ENCODE measurements around the gene MSRB3.

The MSRB3 gene

GRCh38 chr12:65459545-65459944, 181.1 kb downstream of the MSRB3 start:
- no peak for TF ChIP-seq CTCF (conservative IDR thresholded peaks at IDR 0.05; ENCODE audit: low read length)
- H3K4me3 ChIP-seq (ENCODE audit: low read length) = no peak overlapping the region
- no peak for DNase-seq (ENCODE audit: low read depth)

- DNase-seq (ENCODE audit: low read depth) = no peak
- H3K4me3 ChIP-seq (ENCODE audit: low read length) = no peak overlapping the region
- TF ChIP-seq CTCF (conservative IDR thresholded peaks at IDR 0.05; ENCODE audit: low read length) = no peak
These were observed 181.6 kb downstream of the MSRB3 start for GRCh38 chr12:65460063-65460462.

- DNase-seq (ENCODE audit: low read depth) = no peak
- H3K4me3 ChIP-seq (ENCODE audit: low read length) = no peak overlapping the region
- no peak for TF ChIP-seq CTCF (conservative IDR thresholded peaks at IDR 0.05; ENCODE audit: low read length)
These were observed 182.5 kb downstream of the MSRB3 start for GRCh38 chr12:65461017-65461416.

GRCh38 chr12:65462484-65462883, 184.0 kb downstream of the MSRB3 start:
- no peak for DNase-seq (ENCODE audit: low read depth)
- no peak overlapping the region for H3K4me3 ChIP-seq (ENCODE audit: low read length)
- no peak for TF ChIP-seq CTCF (conservative IDR thresholded peaks at IDR 0.05; ENCODE audit: low read length)

- no peak overlapping the region for H3K4me3 ChIP-seq (ENCODE audit: low read length)
- no peak for DNase-seq (ENCODE audit: low read depth)
- no peak for TF ChIP-seq CTCF (conservative IDR thresholded peaks at IDR 0.05; ENCODE audit: low read length)
These were observed 184.6 kb downstream of the MSRB3 start for GRCh38 chr12:65463082-65463481.

GRCh38 chr12:65463611-65464010, 185.1 kb downstream of the MSRB3 start:
- DNase-seq (ENCODE audit: low read depth) = no peak
- H3K4me3 ChIP-seq (ENCODE audit: low read length) = no peak overlapping the region
- TF ChIP-seq CTCF (conservative IDR thresholded peaks at IDR 0.05; ENCODE audit: low read length) = no peak

- H3K4me3 ChIP-seq (ENCODE audit: low read length) = no peak overlapping the region
- no peak for TF ChIP-seq CTCF (conservative IDR thresholded peaks at IDR 0.05; ENCODE audit: low read length)
- DNase-seq (ENCODE audit: low read depth) = peak; percentile 91
These were observed 186.4 kb downstream of the MSRB3 start for GRCh38 chr12:65464930-65465329.

Data from AG10803 (cell line).